NCI-H1436 treated with DMSO at 0.1 percent for 48 hours (cell line): ENCODE data around the gene HELB.

Experiments used
- DNase-seq: peaks from one replicate; lab custom pipeline; 2025; lab: John Stamatoyannopoulos, UW

The HELB gene

GRCh38 chr12:66361703-66362102 is 59.4 kb downstream of the HELB start:
- no peak for DNase-seq

- no peak for DNase-seq
Measured at GRCh38 chr12:66365718-66366490, 63.6 kb downstream of the HELB start.

DNA sequence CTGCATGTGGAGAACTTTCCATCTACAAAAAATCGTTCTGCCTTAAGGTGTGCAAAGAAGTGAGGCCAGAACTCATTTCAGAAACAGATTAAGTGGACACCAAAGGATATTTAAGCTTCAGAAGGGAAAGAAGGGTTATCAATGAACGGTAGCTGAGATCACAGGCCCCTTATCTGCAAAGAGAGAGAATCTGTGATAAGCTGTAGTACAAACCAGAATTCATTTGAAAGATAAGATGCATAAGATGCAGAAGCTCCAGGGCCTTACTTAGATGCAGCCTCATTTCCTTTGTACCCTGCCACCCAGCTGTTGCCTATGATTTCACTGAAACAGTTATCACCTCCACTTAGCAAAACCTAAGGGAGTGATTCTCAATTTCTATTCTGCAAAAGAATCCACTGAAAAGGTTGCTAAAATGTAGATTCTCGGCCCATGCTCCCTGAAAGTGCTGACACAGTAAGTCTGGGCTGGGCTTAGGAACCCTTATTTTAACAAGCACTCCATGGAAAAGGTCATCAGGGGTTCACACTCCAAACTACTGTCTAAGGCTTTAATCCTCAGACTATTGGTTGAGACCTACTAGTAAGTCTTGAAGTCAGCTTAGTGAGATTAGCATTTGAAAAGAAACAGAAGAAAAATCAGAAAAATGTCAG is 64.8 kb downstream of the HELB start:
- DNase-seq: no peak

GRCh38 chr12:66371982-66372381 is 69.7 kb downstream of the HELB start:
- DNase-seq: no peak

DNA sequence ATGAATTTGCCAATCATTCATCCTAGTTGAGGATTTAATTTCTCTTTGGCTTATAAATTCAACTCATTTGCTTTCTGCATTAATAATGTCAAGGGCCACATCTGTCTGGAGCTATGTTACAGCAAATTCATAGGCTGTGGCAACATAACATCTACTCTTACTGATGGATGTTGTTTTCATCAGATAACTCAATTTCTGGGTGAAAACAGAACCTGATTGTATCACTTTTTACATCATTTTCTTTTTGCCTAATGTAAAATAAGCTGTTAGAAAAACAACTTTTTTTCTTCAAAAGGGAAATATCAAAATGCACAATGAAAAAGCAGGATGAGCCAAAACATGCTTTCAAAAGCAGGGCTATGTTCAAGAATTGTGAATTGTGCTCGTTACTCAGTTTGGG is 73.3 kb downstream of the HELB start:
- DNase-seq: no peak

DNA sequence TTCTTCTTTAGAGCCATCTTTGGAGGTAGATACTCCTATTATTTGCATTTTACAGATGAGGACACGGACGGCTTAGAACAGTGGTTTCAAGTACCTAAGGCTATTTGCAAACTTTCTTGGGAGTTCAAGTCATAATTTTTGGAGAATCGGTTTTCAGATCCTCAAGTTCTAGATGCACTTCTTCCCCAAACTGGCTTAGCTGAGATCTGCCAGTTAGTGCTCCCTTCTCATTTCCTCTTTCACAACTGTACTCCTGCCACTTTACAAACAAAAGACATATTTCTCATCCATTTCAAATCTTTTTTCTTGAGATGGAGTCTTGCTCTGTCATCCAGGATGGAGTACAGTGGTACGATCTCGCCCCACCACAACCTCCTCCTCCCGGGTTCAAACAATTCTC is 77.3 kb downstream of the HELB start:
- no peak for DNase-seq

GRCh38 chr12:66380769-66381535 is 78.7 kb downstream of the HELB start:
- DNase-seq: no peak

DNA sequence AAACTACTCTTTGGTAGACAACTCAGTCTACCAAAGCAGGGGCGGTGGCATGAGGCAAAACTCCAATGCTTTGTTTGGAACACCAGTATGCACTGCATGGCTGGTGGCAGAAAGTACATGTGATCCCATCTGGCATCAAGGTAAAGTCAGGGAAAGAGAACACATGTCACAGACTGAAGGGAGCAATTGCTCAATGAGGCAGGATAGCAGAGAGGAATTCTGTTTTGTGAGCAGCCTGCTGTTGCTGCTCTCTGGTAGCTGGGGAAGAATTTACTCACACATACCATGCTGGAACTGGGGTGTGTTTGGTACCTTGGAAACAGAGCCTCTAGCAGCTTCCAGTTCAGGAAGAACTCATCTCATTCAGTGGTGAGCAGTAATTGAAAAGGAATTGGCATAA is 84.8 kb downstream of the HELB start:
- DNase-seq: no peak
